ENCODE measurements around the gene SLC12A8.

GRCh38 chr3:125192190-125193035 lies 20.1 kb downstream of the SLC12A8 start:
- TF ChIP-seq CTCF (IDR thresholded peaks at IDR 0.05) (no peak), POLR2A (IDR thresholded peaks at IDR 0.05) (no peak)

Measured in stomach (tissue), 4 donors.